NB4 (cell line): ENCODE measurements around the gene RAMP3.

Experiments used
- DNase-seq: peaks from one replicate; pipeline ENCODE4 v3.0.0; 2010; ENCODE audit warnings: low read depth
- H3K4me3 ChIP-seq: one replicate; pipeline ENCODE4 v1.5.1; 2011; ENCODE audit warnings: mild to moderate bottlenecking, low read depth, low read length, moderate library complexity
- CTCF ChIP-seq: IDR thresholded peaks from one replicate; pipeline ENCODE4 v1.5.1; 2012; ENCODE audit warnings: low read depth, low read length
- MYC ChIP-seq: IDR thresholded peaks from 2 replicates; pipeline ENCODE4 v1.6.1; 2011; ENCODE audit warnings: low read depth, low read length
- POLR2A ChIP-seq: IDR thresholded peaks from 2 replicates; pipeline ENCODE4 v1.6.1; 2011; ENCODE audit warnings: mild to moderate bottlenecking; ENCODE audit not compliant: insufficient read length; ENCODE audit errors: extremely low read depth
- TF ChIP-seq, protein P1 (sequence below): IDR thresholded peaks from 2 replicates; pipeline ENCODE4 v1.6.1; 2011; ENCODE audit warnings: low read depth, low read length

RAMP3 gene

GRCh38 chr7:45182856-45183710 is 25.5 kb downstream of the RAMP3 start:
- no peak overlapping the region for H3K4me3 ChIP-seq
- DNase-seq, result no peak
- TF ChIP-seq, protein P1, sequence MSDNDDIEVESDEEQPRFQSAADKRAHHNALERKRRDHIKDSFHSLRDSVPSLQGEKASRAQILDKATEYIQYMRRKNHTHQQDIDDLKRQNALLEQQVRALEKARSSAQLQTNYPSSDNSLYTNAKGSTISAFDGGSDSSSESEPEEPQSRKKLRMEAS, result no peak

- H3K4me3 ChIP-seq, result no peak overlapping the region
- TF ChIP-seq, protein P1, result no peak
- TF ChIP-seq CTCF, result no peak
- no peak for TF ChIP-seq POLR2A
- no peak for TF ChIP-seq MYC
- DNase-seq, result no peak
These were observed 26.2 kb downstream of the RAMP3 start for GRCh38 chr7:45183711-45184210.

GRCh38 chr7:45184326-45185027 is 26.9 kb downstream of the RAMP3 start:
- TF ChIP-seq MYC, result no peak
- no peak for TF ChIP-seq POLR2A
- no peak for TF ChIP-seq CTCF
- TF ChIP-seq, protein P1, result no peak
- H3K4me3 ChIP-seq, result no peak overlapping the region
- DNase-seq, result no peak

GRCh38 chr7:45185028-45185863 is 27.7 kb downstream of the RAMP3 start:
- TF ChIP-seq, protein P1, result no peak
- no peak for TF ChIP-seq MYC
- no peak for TF ChIP-seq CTCF
- no peak for TF ChIP-seq POLR2A
- no peak overlapping the region for H3K4me3 ChIP-seq
- DNase-seq, result no peak

DNA sequence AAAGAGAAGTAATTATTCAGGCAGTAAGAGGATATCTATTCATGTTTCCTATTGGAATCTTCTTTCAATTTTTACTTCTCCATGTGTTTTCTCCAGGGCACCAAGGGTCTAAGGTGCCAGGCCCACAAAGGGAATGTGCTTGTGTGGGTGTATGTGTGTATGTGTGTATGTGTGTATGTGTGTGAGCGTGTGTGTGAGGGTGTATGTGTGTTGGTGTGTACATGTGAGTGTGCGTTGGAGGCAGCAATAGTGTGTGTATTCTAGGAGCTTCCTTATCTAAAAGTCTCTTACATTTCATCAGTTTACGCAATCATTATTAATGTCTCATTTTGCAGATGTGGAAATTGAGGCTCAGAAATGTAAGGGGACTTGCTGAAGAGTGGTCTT is 28.3 kb downstream of the RAMP3 start:
- no peak for DNase-seq
- TF ChIP-seq CTCF (no peak), MYC (no peak), POLR2A (no peak)
- TF ChIP-seq, protein P1, result no peak
- no peak overlapping the region for H3K4me3 ChIP-seq
